Measurements from ENCODE around the gene RELA.
"Not testable (repeated sequence)": the region's sequence is repeated elsewhere in the genome, so short reads cannot be mapped to it uniquely, and the experiment has no call there.

GRCh38 chr11:65639228-65639597 is 23.5 kb downstream of the RELA start:
- TF ChIP-seq ZNF274 (IDR thresholded peaks at IDR 0.05; ENCODE audit: low read depth, low read length); SUZ12 (IDR thresholded peaks at IDR 0.05; ENCODE audit: extremely low read depth, insufficient read depth, insufficient read length); YY1 (IDR thresholded peaks at IDR 0.05; ENCODE audit: insufficient read depth, insufficient read length): not testable (repeated sequence)
